MM.1S (cell line): Measurements from ENCODE around the gene RNF187.
A peak's percentile ranks its signal among the peaks of the same experiment; 100 is the strongest.

ENCODE experiments used
- EZH2 ChIP-seq: fragments of 300-600 bp; sonication (generic); optimal IDR thresholded peaks from 2 replicates; pipeline ENCODE3; 2017; ENCODE audit warnings: low read depth, mild to moderate bottlenecking, antibody characterized with exemption, low read length, mixed read lengths
- EZH2phosphoT487 ChIP-seq: fragments of 300-600 bp; sonication (generic); IDR thresholded peaks from 2 replicates; pipeline ENCODE4 v1.6.1; 2018; ENCODE audit warnings: antibody characterized with exemption, low read length
- TF ChIP-seq, protein P1 (sequence below): fragments of 300-600 bp; sonication (generic); IDR thresholded peaks from 2 replicates; pipeline ENCODE4 v1.5.1; 2016; ENCODE audit warnings: antibody characterized with exemption, low read length, mixed read lengths

DNA sequence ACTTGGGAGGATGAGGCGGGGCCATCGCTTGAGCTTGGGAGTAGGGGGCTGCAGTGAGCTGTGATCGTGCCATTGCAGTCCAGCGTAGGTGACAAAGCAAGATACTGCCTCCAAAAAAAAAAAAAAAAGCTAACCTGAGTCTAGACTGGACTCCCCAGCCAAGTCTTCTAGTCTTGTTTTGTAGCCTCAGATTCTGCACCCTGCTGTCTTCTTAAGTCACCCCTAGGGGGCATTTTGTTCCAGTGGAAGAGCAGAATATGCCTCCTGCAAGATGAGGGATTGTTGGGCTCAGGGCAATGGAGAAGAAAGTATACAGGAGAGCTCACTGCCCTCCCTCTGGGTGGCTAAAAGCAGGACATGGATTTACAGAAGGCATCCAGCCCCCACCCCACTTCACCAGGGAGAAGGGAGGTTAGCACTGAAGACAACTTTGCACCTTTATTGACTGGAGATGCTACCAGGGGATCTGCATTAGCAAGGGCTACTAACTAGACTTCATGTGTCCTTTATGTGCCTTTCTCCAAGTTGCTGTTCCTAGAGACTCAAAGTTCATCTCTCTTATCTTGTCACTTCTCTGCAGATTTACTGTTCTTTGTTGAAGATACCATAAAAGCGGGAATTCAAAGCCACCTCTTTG is 15.3 kb upstream of the RNF187 start:
- TF ChIP-seq, protein P1, sequence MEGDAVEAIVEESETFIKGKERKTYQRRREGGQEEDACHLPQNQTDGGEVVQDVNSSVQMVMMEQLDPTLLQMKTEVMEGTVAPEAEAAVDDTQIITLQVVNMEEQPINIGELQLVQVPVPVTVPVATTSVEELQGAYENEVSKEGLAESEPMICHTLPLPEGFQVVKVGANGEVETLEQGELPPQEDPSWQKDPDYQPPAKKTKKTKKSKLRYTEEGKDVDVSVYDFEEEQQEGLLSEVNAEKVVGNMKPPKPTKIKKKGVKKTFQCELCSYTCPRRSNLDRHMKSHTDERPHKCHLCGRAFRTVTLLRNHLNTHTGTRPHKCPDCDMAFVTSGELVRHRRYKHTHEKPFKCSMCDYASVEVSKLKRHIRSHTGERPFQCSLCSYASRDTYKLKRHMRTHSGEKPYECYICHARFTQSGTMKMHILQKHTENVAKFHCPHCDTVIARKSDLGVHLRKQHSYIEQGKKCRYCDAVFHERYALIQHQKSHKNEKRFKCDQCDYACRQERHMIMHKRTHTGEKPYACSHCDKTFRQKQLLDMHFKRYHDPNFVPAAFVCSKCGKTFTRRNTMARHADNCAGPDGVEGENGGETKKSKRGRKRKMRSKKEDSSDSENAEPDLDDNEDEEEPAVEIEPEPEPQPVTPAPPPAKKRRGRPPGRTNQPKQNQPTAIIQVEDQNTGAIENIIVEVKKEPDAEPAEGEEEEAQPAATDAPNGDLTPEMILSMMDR = peak; percentile 61
- TF ChIP-seq EZH2 (no peak), EZH2phosphoT487 (no peak)
